ENCODE measurements around the gene TYW3. TPM values are rescaled to one million over a fixed set of nuclear protein-coding genes. Genes with fewer than 3 reads are reported as not detected.

TYW3 gene
- total RNA-seq, 1 experiment from 2014 or later: 33.9 TPM

DNA sequence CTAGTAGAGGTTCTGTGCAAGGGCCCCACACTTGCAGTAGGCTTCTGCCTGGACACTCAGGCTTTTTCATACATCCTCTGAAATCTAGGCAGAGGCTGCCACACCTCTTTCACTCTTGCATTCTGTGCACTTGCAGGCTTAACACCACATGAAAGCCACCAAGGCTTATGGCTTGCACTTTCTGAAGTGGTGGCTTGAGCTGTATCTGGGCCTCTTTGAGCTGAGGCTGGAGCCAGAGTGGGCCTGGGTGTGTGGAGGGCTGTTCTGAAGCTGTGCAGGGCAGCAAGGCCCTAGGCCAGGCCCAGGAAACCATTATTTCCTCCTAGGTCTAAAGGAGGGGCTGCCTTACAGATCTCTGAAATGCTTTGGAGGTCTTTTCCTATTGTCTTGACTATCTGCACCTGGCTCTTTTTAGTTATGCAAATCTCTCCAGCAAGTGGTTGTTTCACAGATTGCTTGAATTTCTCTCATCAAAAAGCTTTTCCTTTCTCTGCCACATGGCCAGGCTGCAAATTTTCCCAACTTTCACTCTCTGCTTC, 66.2 kb downstream of the TYW3 start:
- Histone ChIP-seq H3K36me3 (ENCODE audit: insufficient read depth, low read length, poor library complexity, severe bottlenecking) (no peaks in the 10 kb centered on the region), H3K27ac (ENCODE audit: low read depth, low read length, poor library complexity, severe bottlenecking) (no peak overlapping the region), H3K9me3 (ENCODE audit: low read depth, low read length, poor library complexity, severe bottlenecking) (no peaks in the 10 kb centered on the region), H3K27me3 (replicated peaks; ENCODE audit: insufficient read depth, low read depth, low read length, poor library complexity) (peaks cover 9% of the 10 kb centered on the region), H3K4me1 (ENCODE audit: insufficient read depth, low read length, poor library complexity, severe bottlenecking) (no peaks in the 10 kb centered on the region), H3K4me3 (ENCODE audit: low read depth, low read length, poor library complexity, severe bottlenecking) (no peak overlapping the region)
- intact Hi-C loops (cut with micrococcal nuclease; ENCODE audit: unreplicated experiment): no loop called here
- no TSS peak for BruUV-seq (replicated peaks)
- no peak for DNase-seq (ENCODE audit: low spot score)
- ChIA-PET POLR2A (ENCODE audit: low non-redundant PET) (no interaction called here), CTCF (no interaction called here)
- TF ChIP-seq EZH2 (IDR thresholded peaks at IDR 0.05; ENCODE audit: borderline replicate concordance, low read depth, low read length, poor library complexity, severe bottlenecking): no peak

DNA sequence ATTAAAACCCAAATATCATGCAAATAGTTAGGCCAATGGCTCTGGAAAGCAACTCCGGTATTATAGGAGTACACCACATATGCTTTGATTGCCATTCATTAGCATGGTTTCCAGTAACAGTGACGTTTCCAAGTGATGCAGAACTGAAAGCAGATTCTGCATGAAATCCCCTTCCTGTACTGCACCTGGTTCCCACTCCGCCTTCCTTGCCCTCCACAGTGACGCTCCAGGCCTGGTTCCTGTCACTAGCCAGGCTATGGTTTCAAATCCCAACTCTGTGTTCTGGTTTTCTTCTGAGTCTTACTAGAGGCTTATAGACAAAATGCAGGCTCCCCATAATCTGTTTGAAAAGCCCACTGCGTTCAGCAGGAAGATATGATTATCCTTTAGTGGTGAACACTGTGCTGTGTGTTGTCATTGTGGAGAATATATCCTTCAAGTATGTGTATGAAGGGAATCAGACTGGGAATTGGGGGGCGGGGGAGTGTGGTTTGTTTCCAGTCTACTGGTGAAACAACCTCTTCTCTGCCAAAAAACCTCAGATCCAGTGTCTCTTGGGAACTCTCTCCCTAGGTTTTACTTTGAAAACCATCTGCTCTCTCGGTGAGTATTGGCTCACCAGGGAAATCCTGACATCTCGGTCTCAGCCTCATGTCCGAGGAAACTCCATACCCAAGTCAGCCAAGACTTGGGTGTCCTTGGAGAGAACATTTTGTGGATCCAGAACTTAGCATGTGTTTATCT, 78.7 kb downstream of the TYW3 start:
- Histone ChIP-seq H3K4me1 (ENCODE audit: insufficient read depth, low read length, poor library complexity, severe bottlenecking) (no peaks in the 10 kb centered on the region), H3K27me3 (replicated peaks; ENCODE audit: insufficient read depth, low read depth, low read length, poor library complexity) (peaks cover 16% of the 10 kb centered on the region), H3K27ac (ENCODE audit: low read depth, low read length, poor library complexity, severe bottlenecking) (no peak overlapping the region), H3K36me3 (ENCODE audit: insufficient read depth, low read length, poor library complexity, severe bottlenecking) (no peaks in the 10 kb centered on the region), H3K9me3 (ENCODE audit: low read depth, low read length, poor library complexity, severe bottlenecking) (no peaks in the 10 kb centered on the region), H3K4me3 (ENCODE audit: low read depth, low read length, poor library complexity, severe bottlenecking) (no peak overlapping the region)
- intact Hi-C loops (cut with micrococcal nuclease; ENCODE audit: unreplicated experiment): no loop called here
- no peak for DNase-seq (ENCODE audit: low spot score)
- BruUV-seq (replicated peaks): no TSS peak
- ChIA-PET CTCF (no interaction called here), POLR2A (ENCODE audit: low non-redundant PET) (no interaction called here)
- no peak for TF ChIP-seq EZH2 (IDR thresholded peaks at IDR 0.05; ENCODE audit: borderline replicate concordance, low read depth, low read length, poor library complexity, severe bottlenecking)
- no peak for TF ChIP-seq CTCF (conservative IDR thresholded peaks at IDR 0.05; ENCODE audit: low read depth, low read length)

- BruUV-seq (replicated peaks): no TSS peak
- Histone ChIP-seq H3K36me3 (ENCODE audit: insufficient read depth, low read length, poor library complexity, severe bottlenecking) (no peaks in the 10 kb centered on the region), H3K27me3 (replicated peaks; ENCODE audit: insufficient read depth, low read depth, low read length, poor library complexity) (peaks cover 15% of the 10 kb centered on the region), H3K4me1 (ENCODE audit: insufficient read depth, low read length, poor library complexity, severe bottlenecking) (no peaks in the 10 kb centered on the region), H3K27ac (ENCODE audit: low read depth, low read length, poor library complexity, severe bottlenecking) (no peak overlapping the region), H3K4me3 (ENCODE audit: low read depth, low read length, poor library complexity, severe bottlenecking) (no peak overlapping the region), H3K9me3 (ENCODE audit: low read depth, low read length, poor library complexity, severe bottlenecking) (no peaks in the 10 kb centered on the region)
- CTCF ChIA-PET: no interaction called here
- DNase-seq (ENCODE audit: low spot score): no peak
- TF ChIP-seq EZH2 (IDR thresholded peaks at IDR 0.05; ENCODE audit: borderline replicate concordance, low read depth, low read length, poor library complexity, severe bottlenecking): no peak
- TF ChIP-seq CTCF (conservative IDR thresholded peaks at IDR 0.05; ENCODE audit: low read depth, low read length): no peak
- POLR2A ChIA-PET (ENCODE audit: low non-redundant PET): no interaction called here
- intact Hi-C loops (cut with micrococcal nuclease; ENCODE audit: unreplicated experiment): no loop called here
These were observed 79.2 kb downstream of the TYW3 start for GRCh38 chr1:74812180-74812541.

Other genes with a start within 250 kb of the TYW3 start
- not detected in 2 replicates for gene LRRC53, start 220.5 kb upstream of the TYW3 start, total RNA-seq (2021)
- not detected in 2 replicates for gene ERICH3, start 59.4 kb upstream of the TYW3 start, total RNA-seq (2021)
- 45.6 and 46.3 TPM in 2 replicates for gene CRYZ, start 102 bp upstream of the TYW3 start, total RNA-seq (2021)